OCI-LY7 (cell line): ENCODE measurements around the gene MAP3K21. TPM values are rescaled to one million over a fixed set of nuclear protein-coding genes. Genes with fewer than 3 reads are reported as not detected.

Source experiments
- Bru-seq: library from RNA; stranded (reverse); fragments of 400-500 nt; gene quantifications from one replicate; lab custom pipeline; 2021; lab: Mats Ljungman, UMichigan
- BruChase-seq, 2 experiments: library from RNA; stranded (reverse); fragments of 400-500 nt; gene quantifications; one replicate each; lab custom pipeline; 2021; lab: Mats Ljungman, UMichigan
- BruUV-seq: library from RNA; stranded (reverse); fragments of 400-500 nt; replicated peaks from 2 replicates; lab custom pipeline; 2021; lab: Mats Ljungman, UMichigan
- CTCF ChIA-PET: fragments of 300-600 bp; sonication (Branson Sonifier 250); formaldehyde crosslinking; loops from one replicate; lab custom pipeline; 2022; ENCODE audit warnings: antibody characterized with exemption; ENCODE audit not compliant: unreplicated experiment; lab: Charles Lee
- POLR2A ChIA-PET: fragments of 300-600 bp; sonication (Branson Sonifier 250); formaldehyde crosslinking; loops from one replicate; lab custom pipeline; 2022; ENCODE audit warnings: antibody characterized with exemption; lab: Charles Lee
- DNase-seq: peaks from one replicate; pipeline ENCODE4 v3.0.0-alpha.2; 2015; ENCODE audit warnings: low spot score
- H2AFZ ChIP-seq: fragments of 200-600 bp; sonication (generic), shearing (Covaris generic); 2 replicates; pipeline ENCODE4 v1.6.1; 2014; ENCODE audit warnings: mild to moderate bottlenecking, antibody characterized with exemption, low read length, moderate library complexity
- H3K27ac ChIP-seq: fragments of 200-600 bp; sonication (generic); 2 replicates; pipeline ENCODE4 v1.5.1; 2014; ENCODE audit warnings: mixed run types, low read depth, mild to moderate bottlenecking, moderate library complexity, low read length, inconsistent platforms; ENCODE audit not compliant: poor library complexity, severe bottlenecking
- H3K36me3 ChIP-seq: fragments of 200-600 bp; sonication (generic); 2 replicates; pipeline ENCODE4 v1.6.1; 2014; ENCODE audit warnings: mild to moderate bottlenecking, antibody characterized with exemption, low read length, moderate library complexity, mixed read lengths; ENCODE audit not compliant: insufficient read depth
- H3K4me1 ChIP-seq: fragments of 200-600 bp; sonication (generic); 2 replicates; pipeline ENCODE4 v1.5.1; 2014; ENCODE audit warnings: mild to moderate bottlenecking, low read length; ENCODE audit not compliant: insufficient read depth, poor library complexity, severe bottlenecking
- H3K4me2 ChIP-seq: fragments of 200-600 bp; sonication (generic); 2 replicates; pipeline ENCODE4 v1.6.1; 2014; ENCODE audit warnings: mild to moderate bottlenecking, low read length
- H3K4me3 ChIP-seq: fragments of 200-600 bp; sonication (generic); 2 replicates; pipeline ENCODE4 v1.5.1; 2014; ENCODE audit warnings: mild to moderate bottlenecking, low read depth, low read length; ENCODE audit not compliant: poor library complexity, severe bottlenecking
- H3K79me2 ChIP-seq: fragments of 200-600 bp; sonication (generic); 2 replicates; pipeline ENCODE4 v1.6.1; 2016; ENCODE audit warnings: low read depth, mild to moderate bottlenecking, low read length, moderate library complexity, mixed read lengths; ENCODE audit not compliant: insufficient read depth
- H3K9me2 ChIP-seq: fragments of 200-600 bp; sonication (generic); 2 replicates; pipeline ENCODE4 v1.6.1; 2016; ENCODE audit warnings: mild to moderate bottlenecking, low read length, mixed read lengths; ENCODE audit not compliant: insufficient read depth
- H3K9me3 ChIP-seq: fragments of 200-600 bp; sonication (generic); 2 replicates; pipeline ENCODE4 v1.6.1; 2014; ENCODE audit warnings: mild to moderate bottlenecking, mixed run types, low read length, mixed read lengths
- H4K20me1 ChIP-seq: fragments of 200-600 bp; sonication (generic); 2 replicates; pipeline ENCODE4 v1.6.1; 2014; ENCODE audit warnings: mild to moderate bottlenecking, antibody characterized with exemption, low read length, moderate library complexity, mixed read lengths; ENCODE audit not compliant: insufficient read depth
- CTCF ChIP-seq: fragments of 200-600 bp; sonication (generic); conservative IDR thresholded peaks from 2 replicates; pipeline ENCODE4 v1.5.1; 2014; ENCODE audit warnings: mild to moderate bottlenecking, antibody characterized with exemption, low read length, moderate library complexity, mixed read lengths
- EZH2phosphoT487 ChIP-seq: fragments of 200-600 bp; sonication (generic); IDR thresholded peaks from 2 replicates; pipeline ENCODE4 v1.6.1; 2018; ENCODE audit warnings: low read depth, borderline replicate concordance, mild to moderate bottlenecking, mixed run types, antibody characterized with exemption, low read length, moderate library complexity, mixed read lengths
- intact Hi-C: fragments of 100-400 bp; cut with micrococcal nuclease; formaldehyde crosslinking; loops from one replicate; pipeline ENCODE4 v1.10.0; 2022; ENCODE audit not compliant: unreplicated experiment
- long read RNA-seq: library from polyadenylated mRNA; stranded (forward); transcript quantifications from one replicate; pipeline ENCODE4 v2.0.0, GENCODE V29; 2022
- total RNA-seq, 2 experiments: library from RNA; depleted of rRNA in 1 of 2; stranded (reverse); fragments of >200 nt in 1 of 2; shearing (Covaris generic) in 1 of 2; gene quantifications; 2 replicates each; pipeline ENCODE4 v1.2.3, GENCODE V29; 2014 to 2022

MAP3K21 gene
- 0.75 and 1.3 TPM in 2 replicates for total RNA-seq (2014; rRNA removed; shearing (Covaris generic))
- 1.8 and 2.2 TPM in 2 replicates for total RNA-seq (2022)
- Bru-seq, nascent RNA, result percentile 38 among the genes with signal in this experiment
- BruChase-seq, experiment 1, labeled RNA remaining after a 6-hour chase, result percentile 32 among the genes with signal in this experiment
- BruChase-seq, experiment 2, labeled RNA remaining after a 2-hour chase, result percentile 36 among the genes with signal in this experiment
- long read RNA-seq, full-length matches to known transcripts, result 3 of 3 reads
- long read RNA-seq, partial matches to known transcripts, result 0 of 3 reads
- long read RNA-seq, other reads (novel, unspliced or antisense), result 0 of 3 reads

- no TSS peak for BruUV-seq
- no peaks in the 10 kb centered on the region for H3K36me3 ChIP-seq
- intact Hi-C loops, result no loop called here
- no peaks in the 10 kb centered on the region for H3K9me2 ChIP-seq
- H3K4me3 ChIP-seq, result peak within 1 kb of the TSS; percentile 73
- peak within 1 kb of the TSS; percentile 83 for H3K4me2 ChIP-seq
- DNase-seq, result no peak
- no peaks in the 10 kb centered on the region for H3K9me3 ChIP-seq
- no peaks in the 10 kb centered on the region for H3K79me2 ChIP-seq
- H3K4me1 ChIP-seq, result peaks cover 11% of the 10 kb centered on the region
- CTCF ChIA-PET, result interaction anchor here (0.6 kb wide), 1 partner anchor 62 kb away, joined by 3 read pairs; no protein-coding TSS in a partner anchor
- H2AFZ ChIP-seq, result peak within 1 kb of the TSS; percentile 76
- no peak for TF ChIP-seq EZH2phosphoT487
- no peak for TF ChIP-seq CTCF
- H3K27ac ChIP-seq, result no peak within 1 kb of the TSS
- POLR2A ChIA-PET, result no interaction called here
- no peaks in the 10 kb centered on the region for H4K20me1 ChIP-seq
Measured at GRCh38 chr1:233327651-233328141, at the start of gene MAP3K21. MAP3K21 (plus strand) TSS chr1:233327724; CDS start chr1:233328029, 305 bp downstream.

GRCh38 chr1:233278631-233279030 is 48.9 kb upstream of the MAP3K21 start:
- no peaks in the 10 kb centered on the region for H3K9me2 ChIP-seq
- intact Hi-C loops, result no loop called here
- no peak overlapping the region for H3K27ac ChIP-seq
- H2AFZ ChIP-seq, result no peak overlapping the region
- H3K4me2 ChIP-seq, result no peak overlapping the region
- ChIA-PET CTCF (no interaction called here), POLR2A (interaction anchor here (0.6 to 0.9 kb wide), 2 partner anchors 13 to 16 kb away, joined by 4 to 5 read pairs; no protein-coding TSS in a partner anchor)
- TF ChIP-seq EZH2phosphoT487 (no peak), CTCF (no peak)
- H3K4me3 ChIP-seq, result no peak overlapping the region
- no TSS peak for BruUV-seq
- no peaks in the 10 kb centered on the region for H3K36me3 ChIP-seq
- H3K4me1 ChIP-seq, result peaks cover 13% of the 10 kb centered on the region
- no peak for DNase-seq
- peaks cover 14% of the 10 kb centered on the region; the same call in 1 of the 2 replicates for H3K79me2 ChIP-seq
- no peaks in the 10 kb centered on the region for H3K9me3 ChIP-seq
- no peaks in the 10 kb centered on the region for H4K20me1 ChIP-seq

- H3K4me3 ChIP-seq, result no peak overlapping the region
- H3K9me3 ChIP-seq, result no peaks in the 10 kb centered on the region
- H4K20me1 ChIP-seq, result no peaks in the 10 kb centered on the region
- no peak overlapping the region for H3K27ac ChIP-seq
- intact Hi-C loops, result no loop called here
- H3K9me2 ChIP-seq, result no peaks in the 10 kb centered on the region
- no peak overlapping the region for H3K4me2 ChIP-seq
- no peaks in the 10 kb centered on the region for H3K36me3 ChIP-seq
- POLR2A ChIA-PET, result no interaction called here
- H3K79me2 ChIP-seq, result peaks cover 14% of the 10 kb centered on the region; the same call in 1 of the 2 replicates
- H3K4me1 ChIP-seq, result peaks cover 13% of the 10 kb centered on the region
- CTCF ChIA-PET, result no interaction called here
- TF ChIP-seq EZH2phosphoT487 (no peak), CTCF (no peak)
- no peak for DNase-seq
- no TSS peak for BruUV-seq
- no peak overlapping the region for H2AFZ ChIP-seq
Measured at GRCh38 chr1:233279971-233280370, 47.6 kb upstream of the MAP3K21 start.
